GM19328 (cell line): ENCODE results near the gene LNPK.
"Not testable (repeated sequence)": the region's sequence is repeated elsewhere in the genome, so short reads cannot be mapped to it uniquely, and the experiment has no call there.

Source experiments
- ATAC-seq: cut with Tn5 transposase; IDR thresholded peaks from one replicate; pipeline ENCODE4 v1.9.1; 2021; ENCODE audit warnings: mild to moderate bottlenecking, moderate library complexity; ENCODE audit not compliant: unreplicated experiment

LNPK gene

GRCh38 chr2:175913267-175913666 lies 88.8 kb downstream of the LNPK start:
- not testable (repeated sequence) for ATAC-seq

- no peak for ATAC-seq
Observed at GRCh38 chr2:175904035-175904434, 98.0 kb downstream of the LNPK start.

GRCh38 chr2:175903384-175903936 lies 98.6 kb downstream of the LNPK start:
- no peak for ATAC-seq

- ATAC-seq = not testable (repeated sequence)
Observed at GRCh38 chr2:175895957-175896356, 106.1 kb downstream of the LNPK start.

GRCh38 chr2:175892046-175892445 lies 110.0 kb downstream of the LNPK start:
- ATAC-seq = no peak

- ATAC-seq = no peak
Observed at GRCh38 chr2:175890636-175891242, 111.3 kb downstream of the LNPK start.

GRCh38 chr2:175889701-175890302 lies 112.3 kb downstream of the LNPK start:
- no peak for ATAC-seq

GRCh38 chr2:175887776-175888175 lies 114.3 kb downstream of the LNPK start:
- no peak for ATAC-seq

- ATAC-seq = no peak
Observed at GRCh38 chr2:175884697-175885393, 117.2 kb downstream of the LNPK start.

GRCh38 chr2:175883586-175884194 lies 118.4 kb downstream of the LNPK start:
- no peak for ATAC-seq

GRCh38 chr2:175879679-175880078 lies 122.4 kb downstream of the LNPK start:
- ATAC-seq = no peak

GRCh38 chr2:175877845-175878544 lies 124.1 kb downstream of the LNPK start:
- no peak for ATAC-seq

- no peak for ATAC-seq
Observed at GRCh38 chr2:175874291-175874690, 127.8 kb downstream of the LNPK start.
